Measurements from ENCODE around the gene KLHDC9.

KLHDC9 gene

GRCh38 chr1:161140755-161141400 is 42.7 kb downstream of the KLHDC9 start:
- CTCF ChIA-PET: interaction anchor here (0.7 to 8.1 kb wide), 19 partner anchors 8 to 309 kb away, joined by 3 to 71 read pairs (median 4); partner anchors contain the start of genes ARHGAP30, PPOX, UFC1 and USF1

DNA sequence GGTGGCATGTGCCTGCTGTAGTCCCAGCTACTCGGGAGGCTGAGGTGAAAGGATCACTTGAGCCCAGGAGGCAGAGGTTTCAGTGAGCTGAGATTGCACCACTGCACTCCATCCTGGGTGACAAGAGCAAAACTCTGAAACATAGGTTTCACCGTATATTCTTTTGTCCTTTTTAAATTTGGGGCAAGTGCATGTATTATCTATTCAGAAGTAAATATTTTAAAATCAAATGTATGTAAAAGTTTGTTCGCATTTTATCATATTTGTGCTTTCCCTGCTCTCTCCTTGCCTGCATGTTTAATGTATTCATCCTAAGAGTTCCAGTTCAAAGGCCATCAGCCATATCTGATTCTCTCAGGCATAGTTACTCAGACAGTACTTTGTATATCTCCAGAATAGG is 47.7 kb downstream of the KLHDC9 start:
- ChIA-PET POLR2A (no interaction called here), CTCF (no interaction called here)
- TF ChIP-seq CTCF (IDR thresholded peaks at IDR 0.05; ENCODE audit: control extremely low read depth, extremely low read depth, low read depth, missing control alignments): no peak
- DNase-seq (ENCODE audit: extremely low spot score): no peak

More at GRCh38 chr1:161140755-161141400, 42.7 kb downstream of the KLHDC9 start:
- no peak for TF ChIP-seq CTCF (IDR thresholded peaks at IDR 0.05; ENCODE audit: control extremely low read depth, extremely low read depth, low read depth, missing control alignments)
- DNase-seq (ENCODE audit: extremely low spot score): no peak
- POLR2A ChIA-PET: interaction anchor here (0.6 kb wide), 1 partner anchor 15 kb away, joined by 3 read pairs; no protein-coding TSS in a partner anchor
